ENCODE measurements around the gene INVS. TPM values are rescaled to one million over a fixed set of nuclear protein-coding genes. Genes with fewer than 3 reads are reported as not detected.

Gene INVS
- total RNA-seq, 1 experiment from 2014 or later, result 21.1 TPM

DNA sequence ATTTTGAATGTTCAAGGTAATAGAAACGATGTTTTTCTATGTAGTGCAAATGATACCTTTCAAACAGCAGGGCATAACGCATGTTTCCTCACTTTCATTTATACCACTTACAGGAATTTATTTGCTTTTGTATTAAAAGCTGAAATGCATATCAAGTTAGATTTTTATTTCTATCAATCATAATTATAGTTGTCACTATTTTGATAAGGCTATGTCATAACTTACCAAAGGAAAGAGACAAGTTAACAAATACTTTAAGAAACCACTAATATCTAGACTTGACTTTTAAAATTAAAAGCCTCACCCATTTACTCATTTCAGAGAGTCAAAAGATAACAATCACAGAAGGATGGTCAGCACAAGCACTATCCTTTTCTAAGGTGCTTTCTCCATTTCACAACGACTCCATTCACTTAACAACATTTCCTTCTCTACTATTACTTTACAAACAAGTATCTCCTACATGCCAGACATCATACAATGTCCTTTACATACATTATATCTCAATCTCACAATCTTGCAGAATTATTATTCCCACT lies 12.9 kb upstream of the INVS start (continued):
- TF ChIP-seq TCF7L2 (IDR thresholded peaks at IDR 0.05; ENCODE audit: borderline replicate concordance, extremely low read depth, insufficient read depth, insufficient read length) (no peak), SP1 (IDR thresholded peaks at IDR 0.05; ENCODE audit: low read depth) (no peak), SIN3A (IDR thresholded peaks at IDR 0.05; ENCODE audit: low read depth) (no peak), CEBPB (IDR thresholded peaks at IDR 0.05; ENCODE audit: low read depth) (no peak)
- TF ChIP-seq, protein P1, sequence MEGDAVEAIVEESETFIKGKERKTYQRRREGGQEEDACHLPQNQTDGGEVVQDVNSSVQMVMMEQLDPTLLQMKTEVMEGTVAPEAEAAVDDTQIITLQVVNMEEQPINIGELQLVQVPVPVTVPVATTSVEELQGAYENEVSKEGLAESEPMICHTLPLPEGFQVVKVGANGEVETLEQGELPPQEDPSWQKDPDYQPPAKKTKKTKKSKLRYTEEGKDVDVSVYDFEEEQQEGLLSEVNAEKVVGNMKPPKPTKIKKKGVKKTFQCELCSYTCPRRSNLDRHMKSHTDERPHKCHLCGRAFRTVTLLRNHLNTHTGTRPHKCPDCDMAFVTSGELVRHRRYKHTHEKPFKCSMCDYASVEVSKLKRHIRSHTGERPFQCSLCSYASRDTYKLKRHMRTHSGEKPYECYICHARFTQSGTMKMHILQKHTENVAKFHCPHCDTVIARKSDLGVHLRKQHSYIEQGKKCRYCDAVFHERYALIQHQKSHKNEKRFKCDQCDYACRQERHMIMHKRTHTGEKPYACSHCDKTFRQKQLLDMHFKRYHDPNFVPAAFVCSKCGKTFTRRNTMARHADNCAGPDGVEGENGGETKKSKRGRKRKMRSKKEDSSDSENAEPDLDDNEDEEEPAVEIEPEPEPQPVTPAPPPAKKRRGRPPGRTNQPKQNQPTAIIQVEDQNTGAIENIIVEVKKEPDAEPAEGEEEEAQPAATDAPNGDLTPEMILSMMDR (IDR thresholded peaks at IDR 0.05 in 2 of 3, conservative IDR thresholded peaks at IDR 0.05 in 1 of 3; ENCODE audit: borderline replicate concordance in 1 of 3, insufficient read depth in 1 of 3, low read depth in 2 of 3, low read length in 2 of 3), result no peak

DNA sequence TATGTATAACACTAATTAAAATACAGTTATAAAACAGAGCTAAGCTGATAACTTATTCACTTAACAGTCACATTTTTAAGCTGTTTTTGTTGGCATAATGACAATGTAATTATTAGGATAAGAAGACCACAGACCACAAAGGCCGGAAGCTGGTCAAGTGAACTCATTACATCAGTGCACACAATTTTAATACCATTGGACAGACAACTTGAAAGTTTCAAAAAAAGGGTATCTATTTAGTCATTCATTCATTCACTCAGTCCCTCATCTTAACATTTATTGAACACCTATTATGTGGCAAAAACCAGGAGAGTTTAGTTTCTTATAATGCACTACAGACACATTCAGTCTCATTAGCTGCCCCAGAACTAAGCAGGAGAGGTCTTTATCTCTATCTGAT lies 11.8 kb upstream of the INVS start:
- intact Hi-C loops (cut with micrococcal nuclease), result no loop called here
- TF ChIP-seq, protein P2, sequence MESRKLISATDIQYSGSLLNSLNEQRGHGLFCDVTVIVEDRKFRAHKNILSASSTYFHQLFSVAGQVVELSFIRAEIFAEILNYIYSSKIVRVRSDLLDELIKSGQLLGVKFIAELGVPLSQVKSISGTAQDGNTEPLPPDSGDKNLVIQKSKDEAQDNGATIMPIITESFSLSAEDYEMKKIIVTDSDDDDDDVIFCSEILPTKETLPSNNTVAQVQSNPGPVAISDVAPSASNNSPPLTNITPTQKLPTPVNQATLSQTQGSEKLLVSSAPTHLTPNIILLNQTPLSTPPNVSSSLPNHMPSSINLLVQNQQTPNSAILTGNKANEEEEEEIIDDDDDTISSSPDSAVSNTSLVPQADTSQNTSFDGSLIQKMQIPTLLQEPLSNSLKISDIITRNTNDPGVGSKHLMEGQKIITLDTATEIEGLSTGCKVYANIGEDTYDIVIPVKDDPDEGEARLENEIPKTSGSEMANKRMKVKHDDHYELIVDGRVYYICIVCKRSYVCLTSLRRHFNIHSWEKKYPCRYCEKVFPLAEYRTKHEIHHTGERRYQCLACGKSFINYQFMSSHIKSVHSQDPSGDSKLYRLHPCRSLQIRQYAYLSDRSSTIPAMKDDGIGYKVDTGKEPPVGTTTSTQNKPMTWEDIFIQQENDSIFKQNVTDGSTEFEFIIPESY (IDR thresholded peaks at IDR 0.05; ENCODE audit: extremely low read depth, insufficient replicate concordance, low read length), result no peak
- TF ChIP-seq TCF7L2 (IDR thresholded peaks at IDR 0.05; ENCODE audit: borderline replicate concordance, extremely low read depth, insufficient read depth, insufficient read length) (no peak), EZH2 (IDR thresholded peaks at IDR 0.05) (no peak), POLR2AphosphoS5 (IDR thresholded peaks at IDR 0.05; ENCODE audit: low read depth, low read length) (no peak), YY1 (IDR thresholded peaks at IDR 0.05; ENCODE audit: extremely low read depth, insufficient replicate concordance, low read depth, low read length) (no peak), EGR1 (IDR thresholded peaks at IDR 0.05; ENCODE audit: low read depth) (no peak), ZNF274 (IDR thresholded peaks at IDR 0.05; ENCODE audit: low read depth, low read length) (no peak), SIN3A (IDR thresholded peaks at IDR 0.05; ENCODE audit: low read depth) (no peak), ZFX (IDR thresholded peaks at IDR 0.05) (no peak), EZH2phosphoT487 (IDR thresholded peaks at IDR 0.05; ENCODE audit: borderline replicate concordance) (no peak), ELF1 (IDR thresholded peaks at IDR 0.05; ENCODE audit: borderline replicate concordance, low read depth) (no peak), FOSL1 (IDR thresholded peaks at IDR 0.05; ENCODE audit: low read depth) (no peak), CBX3 (IDR thresholded peaks at IDR 0.05; ENCODE audit: low read depth) (no peak)
- TF ChIP-seq, protein P3, sequence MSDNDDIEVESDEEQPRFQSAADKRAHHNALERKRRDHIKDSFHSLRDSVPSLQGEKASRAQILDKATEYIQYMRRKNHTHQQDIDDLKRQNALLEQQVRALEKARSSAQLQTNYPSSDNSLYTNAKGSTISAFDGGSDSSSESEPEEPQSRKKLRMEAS (IDR thresholded peaks at IDR 0.05), result no peak
- TF ChIP-seq, protein P4, sequence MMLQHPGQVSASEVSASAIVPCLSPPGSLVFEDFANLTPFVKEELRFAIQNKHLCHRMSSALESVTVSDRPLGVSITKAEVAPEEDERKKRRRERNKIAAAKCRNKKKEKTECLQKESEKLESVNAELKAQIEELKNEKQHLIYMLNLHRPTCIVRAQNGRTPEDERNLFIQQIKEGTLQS (IDR thresholded peaks at IDR 0.05), result no peak

More for the DNA sequence above, 11.8 kb upstream of the INVS start:
- no peak for ATAC-seq
- Histone ChIP-seq H3K79me2 (ENCODE audit: insufficient read depth, low read length) (peaks cover 83% of the 10 kb centered on the region), H3K27me3 (ENCODE audit: insufficient read depth, low read length) (no peaks in the 10 kb centered on the region), H2AFZ (ENCODE audit: low read depth, low read length, poor library complexity, severe bottlenecking) (no peak overlapping the region), H3K27ac (ENCODE audit: low read depth, low read length) (no peak overlapping the region), H4K20me1 (ENCODE audit: insufficient read depth) (peaks cover 12% of the 10 kb centered on the region; the same call in 1 of the 2 replicates), H3K9me3 (ENCODE audit: control insufficient read depth in 1 of 2, insufficient read depth in 1 of 2, low read depth in 1 of 2, low read length in 2 of 2) (no peaks in the 10 kb centered on the region), H3K36me3 (ENCODE audit: control insufficient read depth in 1 of 2, insufficient read depth in 2 of 2, low read length in 2 of 2) (no peaks in the 10 kb centered on the region), H3K9ac (ENCODE audit: low read length) (no peak overlapping the region), H3K4me2 (ENCODE audit: low read length) (no peak overlapping the region), H3K9me2 (ENCODE audit: insufficient read depth) (no peaks in the 10 kb centered on the region), H3K4me1 (ENCODE audit: control insufficient read depth in 1 of 2, insufficient read depth in 2 of 2, low read length in 2 of 2) (no peaks in the 10 kb centered on the region), H3K4me3 (replicated peaks in 1 of 2; ENCODE audit: low read depth in 1 of 2, low read length in 2 of 2) (no peak overlapping the region)
- BruUV-seq (replicated peaks), result no TSS peak
- CTCF ChIA-PET, result no interaction called here
- RAD21 ChIA-PET (ENCODE audit: low non-redundant PET in 1 of 2, low total read pairs in 2 of 2, uncharacterized antibody in 2 of 2, unreplicated experiment in 2 of 2), result no interaction called here
- no peak for DNase-seq (ENCODE audit: low read depth, low spot score)
- POLR2A ChIA-PET, result no interaction called here

Measured in HCT116 (cell line).